Endothelial cell of umbilical vein (primary cell): ENCODE data around the gene ITGB2. TPM values are rescaled to one million over a fixed set of nuclear protein-coding genes. Genes with fewer than 3 reads are reported as not detected.
A peak's percentile ranks its signal among the peaks of the same experiment; 100 is the strongest.

Experiments used
- BruUV-seq: library from RNA; stranded (reverse); fragments of 400-500 nt; replicated peaks from 2 replicates; lab custom pipeline; 2021; lab: Mats Ljungman, UMichigan
- CTCF ChIA-PET: fragments of 300-600, 350-600 bp; sonication (Branson Sonifier 250); formaldehyde crosslinking; loops from one replicate; lab custom pipeline; 2021; ENCODE audit warnings: antibody characterized with exemption, inconsistent platforms; lab: Charles Lee
- POLR2A ChIA-PET: fragments of 300-600, 350-600 bp; sonication (Branson Sonifier 250); formaldehyde crosslinking; loops from one replicate; lab custom pipeline; 2021; ENCODE audit warnings: antibody characterized with exemption, inconsistent platforms; lab: Charles Lee
- DNase-seq: peaks from one replicate; pipeline ENCODE4 v3.0.0-alpha.2; 2011; ENCODE audit warnings: low read depth, low spot score
- FAIRE-seq: peaks from 2 replicates; lab custom pipeline; 2011; peaks lifted over from hg19 to GRCh38; lab: Jason Lieb, UNC
- H2AFZ ChIP-seq: 2 replicates; pipeline ENCODE4 v1.6.0; 2012; ENCODE audit warnings: low read depth, low read length, control low read depth, inconsistent platforms
- H3K27ac ChIP-seq: 2 replicates; pipeline ENCODE4 v1.5.1; 2011; ENCODE audit warnings: low read depth, mild to moderate bottlenecking, control low read depth, low read length, moderate library complexity; ENCODE audit not compliant: insufficient read depth
- H3K27me3 ChIP-seq, 2 experiments: 2 replicates each; pipeline versions ENCODE4 v1.6.0 to v1.6.1; 2011; ENCODE audit warnings: low read length in 2 of 2, mixed read lengths in 1 of 2; ENCODE audit not compliant: control insufficient read depth in 2 of 2, insufficient read depth in 2 of 2
- H3K36me3 ChIP-seq, 2 experiments: 2 replicates in 1 of 2; 3 replicates in 1 of 2; pipeline ENCODE4 v1.5.1; 2011; ENCODE audit warnings: low read length in 2 of 2, mild to moderate bottlenecking in 1 of 2, moderate library complexity in 1 of 2; ENCODE audit not compliant: control insufficient read depth in 2 of 2, insufficient read depth in 2 of 2; ENCODE audit errors: extremely low read depth in 1 of 2
- H3K4me1 ChIP-seq: 3 replicates; pipeline ENCODE4 v1.5.1; 2011; ENCODE audit warnings: mild to moderate bottlenecking, low read length; ENCODE audit not compliant: control insufficient read depth, insufficient read depth; ENCODE audit errors: extremely low read depth
- H3K4me2 ChIP-seq: 2 replicates; pipeline ENCODE4 v1.6.1; 2011; ENCODE audit warnings: low read length, control low read depth, mixed read lengths; ENCODE audit not compliant: insufficient read depth
- H3K4me3 ChIP-seq, 3 experiments: fragments of 200-600 bp in 1 of 3; sonication (generic), shearing (Covaris generic) in 1 of 3; replicated peaks in 1 of 3; 2 replicates each; pipeline ENCODE4 v1.5.1; 2011 to 2016; ENCODE audit warnings: control low read depth in 3 of 3, low read length in 3 of 3, mild to moderate bottlenecking in 2 of 3, inconsistent platforms in 1 of 3, low read depth in 1 of 3, moderate library complexity in 1 of 3; ENCODE audit not compliant: insufficient read depth in 1 of 3
- H3K79me2 ChIP-seq: 2 replicates; pipeline ENCODE4 v1.6.0; 2012; ENCODE audit warnings: low read length, inconsistent platforms; ENCODE audit not compliant: control insufficient read depth, insufficient read depth
- H3K9ac ChIP-seq: replicated peaks from 2 replicates; pipeline ENCODE3; 2011; ENCODE audit warnings: low read length, control low read depth; ENCODE audit not compliant: insufficient read depth; ENCODE audit errors: extremely low read depth
- H3K9me1 ChIP-seq: replicated peaks from 3 replicates; pipeline ENCODE4 v1.6.0; 2011; ENCODE audit warnings: mild to moderate bottlenecking, low read length; ENCODE audit not compliant: control insufficient read depth, insufficient read depth; ENCODE audit errors: extremely low read depth
- H3K9me3 ChIP-seq: replicated peaks from 2 replicates; pipeline ENCODE4 v1.5.1; 2012; ENCODE audit warnings: low read length, inconsistent platforms; ENCODE audit not compliant: control insufficient read depth, insufficient read depth
- H4K20me1 ChIP-seq: replicated peaks from 2 replicates; pipeline ENCODE3; 2011; ENCODE audit warnings: mild to moderate bottlenecking, low read length; ENCODE audit not compliant: control insufficient read depth, insufficient read depth; ENCODE audit errors: extremely low read depth
- JUN ChIP-seq: IDR thresholded peaks from 2 replicates; pipeline ENCODE4 v1.6.1; 2011; ENCODE audit warnings: borderline replicate concordance, low read depth; ENCODE audit not compliant: insufficient read length, insufficient read depth
- POLR2A ChIP-seq: IDR thresholded peaks from 2 replicates; pipeline ENCODE4 v1.6.1; 2012; ENCODE audit warnings: low read depth, mild to moderate bottlenecking, control low read depth, low read length
- POLR2AphosphoS5 ChIP-seq: IDR thresholded peaks from 2 replicates; pipeline ENCODE4 v1.6.1; 2012; ENCODE audit warnings: low read depth, mild to moderate bottlenecking, control low read depth, low read length, moderate library complexity; ENCODE audit not compliant: insufficient read depth
- dilution Hi-C: fragments of 300-500 bp; cut with MboI; formaldehyde crosslinking; loops from one replicate; pipeline ENCODE4 v1.15.0; 2019; ENCODE audit warnings: low sequenced_read_pairs; ENCODE audit not compliant: extremely low pct_ligation_motif_present
- intact Hi-C: fragments of 100-400 bp; cut with micrococcal nuclease; formaldehyde crosslinking; loops from one replicate; pipeline ENCODE4 v1.10.0; 2022
- polyA plus RNA-seq, 4 experiments: library from polyadenylated mRNA; depleted of rRNA in 3 of 4; stranded (reverse) in 3 of 4; unstranded in 1 of 4; fragments of >200 nt; gene quantifications; 2 replicates each; pipeline versions ENCODE4 v1.2.1 to v1.2.3, GENCODE V29; 2011 to 2012; ENCODE audit warnings: missing spikeins in 1 of 4
- total RNA-seq: library from RNA; stranded (reverse); gene quantifications from 2 replicates; pipeline ENCODE4 v1.2.3, GENCODE V29; 2021

Gene ITGB2
- total and polyA plus RNA-seq, 2 donors (not counting 3 experiments of a cell fraction or from before 2014, with no cell fraction given): 0.39 to 0.91 TPM

DNA sequence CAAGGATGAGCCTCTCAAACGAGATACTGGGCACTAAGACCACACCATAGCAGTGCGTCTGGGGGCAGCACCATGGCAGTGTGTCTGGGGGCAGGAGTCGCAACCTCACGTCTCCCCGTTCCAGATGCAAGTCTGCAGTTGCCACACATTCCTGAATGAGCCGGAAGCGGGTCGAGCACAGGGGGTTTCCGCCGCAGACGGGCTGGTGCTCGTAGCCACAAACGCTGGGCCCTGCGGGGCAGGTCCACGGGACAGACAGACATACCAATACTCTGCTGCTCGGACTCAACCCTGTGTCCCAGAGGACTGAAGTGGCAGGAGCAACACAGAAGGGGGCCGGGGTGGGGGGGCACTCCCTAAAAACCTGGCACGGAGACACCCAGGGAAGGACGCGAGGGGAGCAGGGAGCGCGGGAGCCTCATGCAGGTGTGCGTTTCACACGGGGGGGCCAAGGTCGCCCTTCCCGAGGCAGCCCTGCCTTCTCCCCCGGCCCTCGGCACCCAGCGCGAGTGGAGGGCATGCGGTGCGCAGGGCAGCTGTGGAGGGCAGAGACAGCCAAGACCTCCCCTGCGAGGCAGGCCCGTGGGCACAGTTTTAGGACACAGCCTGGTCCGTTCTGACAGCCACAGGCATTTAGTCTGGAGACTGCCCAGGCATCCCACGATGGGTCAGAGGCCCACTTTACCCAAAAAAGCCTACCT lies 71.7 kb downstream of the ITGB2 start:
- Histone ChIP-seq H3K27me3 (peaks cover 0 to 4% of the 10 kb centered on the region in 2 experiments), H3K9me3 (no peaks in the 10 kb centered on the region), H3K4me2 (no peak overlapping the region), H3K36me3 (peaks cover 26 to 35% of the 10 kb centered on the region in 2 experiments), H4K20me1 (peaks cover 7% of the 10 kb centered on the region), H2AFZ (no peak overlapping the region), H3K4me3 (no peak overlapping the region), H3K9ac (no peak overlapping the region), H3K79me2 (peaks cover 16% of the 10 kb centered on the region), H3K4me1 (peaks cover 16% of the 10 kb centered on the region), H3K9me1 (no peaks in the 10 kb centered on the region), H3K27ac (no peak overlapping the region)
- POLR2A ChIA-PET: no interaction called here
- dilution Hi-C loops (no loop called here), intact Hi-C loops (no loop called here)
- no TSS peak for BruUV-seq
- no peak for TF ChIP-seq POLR2A
- FAIRE-seq (no peak), DNase-seq (no peak)
- CTCF ChIA-PET: no interaction called here

- Histone ChIP-seq H3K9ac (no peak overlapping the region), H3K4me3 (no peak overlapping the region), H4K20me1 (peaks cover 7% of the 10 kb centered on the region), H3K4me2 (no peak overlapping the region), H3K9me1 (no peaks in the 10 kb centered on the region), H3K36me3 (peaks cover 23 to 26% of the 10 kb centered on the region in 2 experiments), H3K9me3 (no peaks in the 10 kb centered on the region), H3K27ac (no peak overlapping the region), H3K27me3 (peaks cover 2 to 4% of the 10 kb centered on the region in 2 experiments), H2AFZ (no peak overlapping the region), H3K79me2 (peaks cover 3% of the 10 kb centered on the region), H3K4me1 (peaks cover 16% of the 10 kb centered on the region)
- TF ChIP-seq JUN: no peak
- TF ChIP-seq POLR2AphosphoS5: peak; percentile 18
- no peak for DNase-seq
- BruUV-seq: no TSS peak
- dilution Hi-C loops (no loop called here), intact Hi-C loops (no loop called here)
- FAIRE-seq: no peak
- CTCF ChIA-PET: interaction anchor here (1.7 to 2.7 kb wide), 2 partner anchors 22 to 85 kb away, joined by 7 to 11 read pairs; no protein-coding TSS in a partner anchor
- POLR2A ChIA-PET: no interaction called here
These were observed 73.2 kb downstream of the ITGB2 start for GRCh38 chr21:44847261-44848056.
